BLaER1 treated with 17β-estradiol and CSF1 and Interleukin-3, amounts not matched to agents 10 nM and 100 nM (cell line): ENCODE data around the gene PBX1.

Experiments used
- H3K27ac ChIP-seq, 11 experiments: shearing (Covaris generic); formaldehyde crosslinking; 2 replicates each; pipeline ENCODE4 v1.8.1; 2022
- H3K27me3 ChIP-seq, 11 experiments: shearing (Covaris generic); formaldehyde crosslinking; 2 replicates each; pipeline ENCODE4 v1.8.1; 2022
- H3K36me3 ChIP-seq, 11 experiments: shearing (Covaris generic); formaldehyde crosslinking; 2 replicates each; pipeline ENCODE4 v1.8.1; 2022
- H3K4me1 ChIP-seq, 10 experiments: shearing (Covaris generic); formaldehyde crosslinking; 2 replicates each; pipeline ENCODE4 v1.8.1; 2022
- H3K4me2 ChIP-seq, 11 experiments: shearing (Covaris generic); formaldehyde crosslinking; 2 replicates each; pipeline ENCODE4 v1.8.1; 2022
- H3K4me3 ChIP-seq, 10 experiments: shearing (Covaris generic); formaldehyde crosslinking; 2 replicates each; pipeline ENCODE4 v1.8.1; 2022
- H3K9ac ChIP-seq, 11 experiments: shearing (Covaris generic); formaldehyde crosslinking; 2 replicates each; pipeline ENCODE4 v1.8.1; 2022
- H3K9me3 ChIP-seq, 11 experiments: shearing (Covaris generic); formaldehyde crosslinking; replicated peaks in 1 of 11; 2 replicates each; pipeline ENCODE4 v1.8.1; 2022
- H4K20me1 ChIP-seq, 11 experiments: shearing (Covaris generic); formaldehyde crosslinking; 2 replicates each; pipeline ENCODE4 v1.8.1; 2022
- Cebpa-rat ChIP-seq, 11 experiments: shearing (Covaris generic); IDR thresholded peaks; 2 replicates each; pipeline ENCODE4 v1.8.1; 2022

Gene PBX1

DNA sequence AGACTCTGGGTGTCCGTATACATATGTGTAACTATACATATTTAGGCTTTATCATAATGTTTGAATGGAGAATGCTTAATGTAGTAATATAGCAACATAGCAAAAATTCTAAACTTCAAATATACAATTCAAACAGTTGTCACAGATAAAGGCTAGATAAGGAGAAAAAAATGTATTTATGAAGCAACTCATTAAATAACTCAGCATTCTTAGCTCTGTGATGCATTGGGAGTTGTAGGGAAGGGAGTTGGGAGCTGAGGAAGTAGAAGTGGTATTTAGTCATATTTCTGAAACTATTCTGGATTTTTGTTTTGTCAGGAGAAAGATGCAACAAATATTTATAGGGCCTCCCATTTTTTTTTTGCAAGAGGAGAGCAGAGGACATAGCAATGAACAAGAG, 197.8 kb downstream of the PBX1 start:
- H3K4me1 ChIP-seq = no peaks in the 10 kb centered on the region; a peak in 2 of 20 replicates
- no peaks in the 10 kb centered on the region for H3K9me3 ChIP-seq
- peaks cover 7 to 82% (median 20%) of the 10 kb centered on the region in 11 experiments; a peak in 18 of 22 replicates for H4K20me1 ChIP-seq
- H3K9ac ChIP-seq = no peak overlapping the region
- no peak for TF ChIP-seq Cebpa-rat (IDR thresholded peaks at IDR 0.05)
- H3K27me3 ChIP-seq = no peaks in the 10 kb centered on the region
- H3K4me3 ChIP-seq = no peak overlapping the region
- peaks cover 4 to 66% (median 33%) of the 10 kb centered on the region in 11 experiments; a peak in 16 of 22 replicates for H3K36me3 ChIP-seq
- H3K4me2 ChIP-seq = no peak overlapping the region
- H3K27ac ChIP-seq = no peak overlapping the region

DNA sequence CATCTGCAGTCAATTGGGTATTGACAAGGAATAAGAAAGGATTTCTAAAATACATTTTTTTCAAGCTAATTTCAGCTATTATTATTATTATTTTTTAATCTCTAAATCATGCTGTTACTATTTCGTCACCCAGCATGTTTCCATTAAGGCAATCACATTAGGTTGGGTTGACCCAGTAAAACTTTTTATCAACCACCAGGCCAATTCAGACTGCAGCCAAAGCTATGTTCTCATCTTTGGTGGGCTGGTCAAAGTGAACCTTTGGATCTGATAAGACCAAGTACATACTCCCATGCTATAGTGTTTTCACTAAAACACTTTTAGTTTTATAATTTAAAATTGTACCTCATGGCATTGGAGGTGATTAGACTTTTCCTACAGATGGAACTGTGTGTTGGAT, 198.6 kb downstream of the PBX1 start:
- H3K4me3 ChIP-seq = no peak overlapping the region
- no peak for TF ChIP-seq Cebpa-rat (IDR thresholded peaks at IDR 0.05)
- H3K4me1 ChIP-seq = no peaks in the 10 kb centered on the region; a peak in 2 of 20 replicates
- H3K27ac ChIP-seq = no peak overlapping the region
- H3K4me2 ChIP-seq = no peak overlapping the region
- H3K9ac ChIP-seq = no peak overlapping the region
- peaks cover 4 to 68% (median 33%) of the 10 kb centered on the region in 11 experiments; a peak in 17 of 22 replicates for H3K36me3 ChIP-seq
- H3K9me3 ChIP-seq = no peaks in the 10 kb centered on the region
- peaks cover 7 to 75% (median 20%) of the 10 kb centered on the region in 11 experiments; a peak in 18 of 22 replicates for H4K20me1 ChIP-seq
- no peaks in the 10 kb centered on the region for H3K27me3 ChIP-seq

DNA sequence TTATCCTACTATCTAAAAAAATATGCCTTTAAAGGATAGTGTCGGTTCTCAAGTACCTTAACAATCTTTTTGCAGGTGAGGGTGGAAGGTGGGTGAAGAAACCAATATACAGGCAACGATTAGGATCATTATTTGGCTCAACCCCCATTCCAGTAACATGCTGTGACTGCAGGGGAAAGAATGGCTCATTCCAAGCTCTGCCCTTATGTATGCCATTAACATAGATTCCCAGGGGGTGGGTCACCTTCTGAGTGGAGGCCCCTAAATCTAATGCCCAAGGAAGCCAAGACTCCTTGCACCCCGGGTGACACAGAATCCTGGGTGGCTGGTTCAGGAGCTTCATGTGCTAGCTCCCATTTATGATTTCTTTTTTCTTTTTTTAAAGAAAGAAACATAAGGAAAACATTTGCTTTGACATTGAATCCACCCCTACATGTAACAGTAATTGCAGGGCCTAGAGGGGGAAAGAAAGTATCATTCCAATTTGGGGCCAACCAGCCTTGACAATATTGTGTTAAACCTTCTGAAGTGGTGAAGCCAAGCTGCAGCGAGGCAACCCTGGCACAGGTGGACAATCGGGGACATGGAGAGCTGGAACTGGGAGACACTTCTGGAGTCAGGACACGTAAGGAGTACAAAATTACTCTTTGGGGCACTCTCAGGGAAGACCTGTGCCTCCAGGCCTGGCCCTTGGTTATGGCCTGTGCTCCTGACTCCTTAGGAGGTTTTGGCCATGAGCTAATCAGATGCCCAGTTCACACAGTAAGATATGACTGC, 200.3 kb downstream of the PBX1 start:
- Histone ChIP-seq H3K27me3 (no peaks in the 10 kb centered on the region), H3K9ac (no peak overlapping the region), H4K20me1 (peaks cover 0 to 70% (median 18%) of the 10 kb centered on the region in 11 experiments; a peak in 17 of 22 replicates), H3K4me2 (no peak overlapping the region; a peak in 1 of 22 replicates), H3K9me3 (no peaks in the 10 kb centered on the region), H3K36me3 (peaks cover 0 to 55% (median 28%) of the 10 kb centered on the region in 11 experiments; a peak in 16 of 22 replicates), H3K27ac (no peak overlapping the region), H3K4me1 (no peaks in the 10 kb centered on the region; a peak in 2 of 20 replicates), H3K4me3 (no peak overlapping the region)
- TF ChIP-seq Cebpa-rat (IDR thresholded peaks at IDR 0.05) = no peak

DNA sequence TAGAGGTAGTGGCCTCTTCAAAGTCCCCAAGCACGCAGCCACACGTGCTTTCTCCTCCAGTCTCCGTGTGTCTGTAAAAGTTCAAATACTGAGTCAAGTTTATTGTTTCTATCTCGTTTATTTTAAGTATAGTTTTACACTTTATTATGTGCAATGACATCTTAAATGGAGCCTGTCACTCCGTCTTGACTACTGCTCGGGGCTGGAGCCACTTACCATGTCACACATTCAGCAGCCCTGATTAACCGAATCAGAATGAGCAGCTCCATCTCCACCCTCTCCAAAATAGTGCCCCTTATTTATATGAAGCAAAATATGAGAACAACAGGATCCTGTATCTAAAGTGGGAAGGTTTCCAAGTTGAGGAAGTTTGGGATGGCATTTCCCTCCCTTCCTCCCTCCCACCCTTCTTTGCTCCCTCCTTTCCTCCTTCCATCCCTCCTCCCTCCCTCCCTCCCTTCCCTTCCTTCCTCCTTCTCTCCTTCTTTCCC, 201.0 kb downstream of the PBX1 start:
- H3K27ac ChIP-seq = no peak overlapping the region
- H4K20me1 ChIP-seq = peaks cover 0 to 70% (median 13%) of the 10 kb centered on the region in 11 experiments; a peak in 17 of 22 replicates
- TF ChIP-seq Cebpa-rat (IDR thresholded peaks at IDR 0.05) = no peak

DNA sequence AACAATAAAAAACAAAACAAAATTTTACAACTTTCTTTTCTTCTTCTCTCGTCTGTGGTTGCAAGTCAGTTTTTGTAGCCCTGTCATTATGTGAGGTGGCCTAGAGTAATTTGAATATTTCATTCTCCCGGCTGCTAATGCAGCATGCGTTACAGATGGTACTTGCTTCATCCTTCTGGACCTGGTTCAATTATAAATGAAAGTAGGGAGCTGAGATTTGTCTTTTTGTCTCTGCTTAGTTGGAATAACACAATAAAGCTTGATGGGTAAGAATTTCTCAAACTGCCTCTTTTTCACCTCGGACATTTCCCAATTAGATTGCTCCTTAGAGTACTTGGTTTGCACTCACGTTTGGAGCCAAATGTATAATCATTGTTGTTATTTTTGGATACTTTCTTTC, 201.6 kb downstream of the PBX1 start:
- Histone ChIP-seq H4K20me1 (peaks cover 3 to 70% (median 11%) of the 10 kb centered on the region in 11 experiments; a peak in 17 of 22 replicates), H3K27ac (no peak overlapping the region), H3K4me2 (no peak overlapping the region), H3K9me3 (no peaks in the 10 kb centered on the region), H3K27me3 (no peaks in the 10 kb centered on the region), H3K36me3 (peaks cover 0 to 46% (median 26%) of the 10 kb centered on the region in 11 experiments; a peak in 16 of 22 replicates), H3K9ac (no peak overlapping the region), H3K4me1 (no peaks in the 10 kb centered on the region; a peak in 2 of 20 replicates), H3K4me3 (no peak overlapping the region)
- TF ChIP-seq Cebpa-rat (IDR thresholded peaks at IDR 0.05) = no peak

More for the DNA sequence above, 201.0 kb downstream of the PBX1 start:
- H3K9ac ChIP-seq = no peak overlapping the region
- no peaks in the 10 kb centered on the region; a peak in 2 of 20 replicates for H3K4me1 ChIP-seq
- H3K9me3 ChIP-seq = no peaks in the 10 kb centered on the region
- H3K4me2 ChIP-seq = no peak overlapping the region; a peak in 1 of 22 replicates
- H3K36me3 ChIP-seq = peaks cover 0 to 49% (median 27%) of the 10 kb centered on the region in 11 experiments; a peak in 16 of 22 replicates
- no peak overlapping the region for H3K4me3 ChIP-seq
- H3K27me3 ChIP-seq = no peaks in the 10 kb centered on the region

DNA sequence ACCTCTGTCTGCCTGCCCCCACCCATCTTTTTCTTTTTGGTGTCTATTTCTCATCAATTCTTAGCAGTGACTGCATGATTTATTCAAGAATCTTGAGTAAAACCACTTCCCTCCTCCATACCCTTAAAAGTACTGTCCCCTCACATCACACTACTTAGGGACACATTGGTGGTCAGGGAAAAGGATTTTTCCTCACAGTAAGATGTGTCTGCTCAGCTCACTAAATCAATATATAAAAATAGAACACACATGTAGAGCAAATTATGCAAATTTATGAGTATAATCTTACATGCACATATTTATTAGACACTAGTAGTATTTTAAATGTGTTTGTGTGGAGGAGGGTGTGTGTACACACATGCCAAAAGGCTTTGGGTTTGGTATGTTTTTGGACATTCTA, 202.0 kb downstream of the PBX1 start:
- TF ChIP-seq Cebpa-rat (IDR thresholded peaks at IDR 0.05) = no peak
- H3K36me3 ChIP-seq = peaks cover 0 to 44% (median 22%) of the 10 kb centered on the region in 11 experiments; a peak in 14 of 22 replicates
- H3K4me1 ChIP-seq = no peaks in the 10 kb centered on the region; a peak in 2 of 20 replicates
- no peaks in the 10 kb centered on the region for H3K27me3 ChIP-seq
- H3K4me3 ChIP-seq = no peak overlapping the region
- no peak overlapping the region for H3K9ac ChIP-seq
- H3K27ac ChIP-seq = no peak overlapping the region
- H4K20me1 ChIP-seq = peaks cover 3 to 69% (median 7%) of the 10 kb centered on the region in 11 experiments; a peak in 16 of 22 replicates
- H3K9me3 ChIP-seq = no peaks in the 10 kb centered on the region
- H3K4me2 ChIP-seq = no peak overlapping the region

DNA sequence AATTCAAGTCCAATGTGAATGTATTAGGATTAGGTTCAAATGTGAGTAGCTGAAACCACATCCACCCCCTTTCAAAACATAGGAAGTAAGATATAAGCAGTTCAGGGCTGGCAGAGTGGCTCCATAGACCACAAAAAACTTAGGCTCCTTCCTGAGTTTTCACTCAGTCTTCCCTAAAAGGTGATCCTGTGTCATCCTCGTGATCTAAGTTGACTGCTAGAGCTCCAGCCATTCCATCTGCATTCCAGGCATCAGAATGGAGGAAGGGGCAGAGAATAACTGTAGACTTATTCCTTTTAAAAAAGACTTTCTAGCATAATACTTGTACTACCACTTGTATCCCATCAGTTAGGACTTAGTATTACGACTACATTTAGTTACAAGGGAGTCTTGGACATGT, 204.1 kb downstream of the PBX1 start:
- H3K4me1 ChIP-seq = peaks cover 0 to 8% (median 0%) of the 10 kb centered on the region in 10 experiments; a peak in 4 of 20 replicates
- no peak overlapping the region for H3K9ac ChIP-seq
- no peaks in the 10 kb centered on the region for H3K9me3 ChIP-seq
- no peak overlapping the region for H3K27ac ChIP-seq
- H3K27me3 ChIP-seq = no peaks in the 10 kb centered on the region
- H3K36me3 ChIP-seq = peaks cover 0 to 46% (median 26%) of the 10 kb centered on the region in 11 experiments; a peak in 14 of 22 replicates
- peaks cover 3 to 60% (median 6%) of the 10 kb centered on the region in 11 experiments; a peak in 15 of 22 replicates for H4K20me1 ChIP-seq
- no peak overlapping the region for H3K4me3 ChIP-seq
- H3K4me2 ChIP-seq = no peak overlapping the region
- no peak for TF ChIP-seq Cebpa-rat (IDR thresholded peaks at IDR 0.05)

DNA sequence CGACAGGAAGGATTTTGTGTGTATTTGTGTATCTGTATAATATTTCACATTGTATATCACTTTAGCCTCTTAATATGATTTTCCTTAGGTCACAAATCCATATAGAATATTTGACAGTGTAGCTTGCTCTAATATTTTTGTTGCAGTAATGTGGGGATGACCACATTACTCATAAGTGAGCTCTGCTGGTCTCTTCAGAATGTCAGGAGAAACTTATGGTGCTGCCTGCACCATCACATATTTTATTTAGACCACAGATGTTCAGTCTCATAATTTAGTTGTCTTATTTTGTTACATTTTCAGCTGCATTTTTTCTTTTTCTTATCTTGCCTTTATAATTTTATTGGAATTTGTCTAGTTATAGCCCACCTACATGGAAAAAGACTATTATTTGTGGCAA, 205.3 kb downstream of the PBX1 start:
- H3K4me3 ChIP-seq = no peak overlapping the region
- H3K36me3 ChIP-seq = peaks cover 0 to 45% (median 22%) of the 10 kb centered on the region in 11 experiments; a peak in 16 of 22 replicates
- H3K9me3 ChIP-seq = no peaks in the 10 kb centered on the region
- no peak overlapping the region for H3K9ac ChIP-seq
- no peaks in the 10 kb centered on the region for H3K27me3 ChIP-seq
- peaks cover 0 to 52% (median 8%) of the 10 kb centered on the region in 11 experiments; a peak in 12 of 22 replicates for H4K20me1 ChIP-seq
- H3K4me1 ChIP-seq = peaks cover 0 to 8% (median 0%) of the 10 kb centered on the region in 10 experiments; a peak in 4 of 20 replicates
- no peak for TF ChIP-seq Cebpa-rat (IDR thresholded peaks at IDR 0.05)
- no peak overlapping the region for H3K4me2 ChIP-seq
- no peak overlapping the region for H3K27ac ChIP-seq

DNA sequence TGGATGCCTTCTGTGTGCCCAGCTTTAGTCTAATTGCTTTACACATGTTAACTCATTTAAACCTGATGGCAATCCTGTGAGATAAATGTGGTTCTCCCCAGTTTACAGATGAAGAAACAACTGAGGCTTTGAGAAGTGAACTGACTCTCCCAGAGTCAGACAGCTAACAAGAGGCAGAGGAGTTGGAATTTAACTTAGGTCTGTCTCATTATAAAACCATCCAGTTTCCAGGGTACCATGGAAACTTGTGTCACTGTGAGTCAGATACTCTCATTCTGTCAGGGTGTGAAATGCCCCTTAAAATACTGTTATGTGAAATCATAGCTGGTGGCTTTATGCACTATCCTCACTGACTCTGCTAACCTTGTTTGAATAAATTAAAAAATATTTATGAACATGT, 206.6 kb downstream of the PBX1 start:
- H4K20me1 ChIP-seq = peaks cover 3 to 56% (median 10%) of the 10 kb centered on the region in 11 experiments; a peak in 14 of 22 replicates
- H3K27ac ChIP-seq = no peak overlapping the region
- no peaks in the 10 kb centered on the region for H3K27me3 ChIP-seq
- H3K4me1 ChIP-seq = peaks cover 0 to 8% (median 0%) of the 10 kb centered on the region in 10 experiments; a peak in 2 of 20 replicates
- no peak overlapping the region for H3K4me2 ChIP-seq
- no peak for TF ChIP-seq Cebpa-rat (IDR thresholded peaks at IDR 0.05)
- H3K4me3 ChIP-seq = no peak overlapping the region
- no peak overlapping the region for H3K9ac ChIP-seq
- no peaks in the 10 kb centered on the region for H3K9me3 ChIP-seq
- peaks cover 0 to 49% (median 26%) of the 10 kb centered on the region in 11 experiments; a peak in 16 of 22 replicates for H3K36me3 ChIP-seq
